Muscle of leg (tissue), 11 donors: ENCODE data around the gene AP3D1. TPM values are rescaled to one million over a fixed set of nuclear protein-coding genes. Genes with fewer than 3 reads are reported as not detected.

Experiments used
- DNase-seq: peaks from one replicate; pipeline ENCODE4 v3.0.0; 2013
- H3K27ac ChIP-seq: one replicate; pipeline ENCODE4 v1.5.1; 2013; ENCODE audit warnings: mild to moderate bottlenecking, low read length, control low read depth
- H3K27me3 ChIP-seq: one replicate; pipeline ENCODE4 v1.6.1; 2013; ENCODE audit warnings: low read length; ENCODE audit not compliant: control insufficient read depth, insufficient read depth
- H3K36me3 ChIP-seq: one replicate; pipeline ENCODE4 v1.6.1; 2013; ENCODE audit warnings: low read length; ENCODE audit not compliant: control insufficient read depth, insufficient read depth
- H3K4me1 ChIP-seq: one replicate; pipeline ENCODE4 v1.6.1; 2013; ENCODE audit warnings: low read length; ENCODE audit not compliant: control insufficient read depth, insufficient read depth
- H3K4me3 ChIP-seq: one replicate; pipeline ENCODE4 v1.5.1; 2013; ENCODE audit warnings: low read length, control low read depth
- H3K9me3 ChIP-seq: replicated peaks from 2 replicates; pipeline ENCODE4 v1.6.1; 2013; ENCODE audit warnings: low read depth, low read length; ENCODE audit not compliant: control insufficient read depth
- WGBS: methylation state at CpG from one replicate; pipeline ENCODE4 v1.1.5; 2013; ENCODE audit warnings: missing lambda C conversion rate; ENCODE audit not compliant: insufficient coverage; 5-methylcytosine and 5-hydroxymethylcytosine counted together
- polyA plus RNA-seq, 8 donors: library from polyadenylated mRNA; unstranded; fragments of 120-200 nt; gene quantifications; one replicate each; pipeline versions ENCODE4 v1.2.1 to v1.2.3, GENCODE V29; 2013; ENCODE audit warnings: inconsistent platforms in 1 of 8, low replicate concordance in 1 of 8; ENCODE audit not compliant: insufficient read length in 8 of 8, insufficient read depth in 1 of 8
- total RNA-seq: library from RNA; stranded (reverse); fragments of 120-200 nt; gene quantifications from one replicate; pipeline ENCODE4 v1.2.4, GENCODE V29; 2013

Gene AP3D1
- total and polyA plus RNA-seq, 9 donors: 34.5 to 82.8 (median 70.9) TPM

DNA sequence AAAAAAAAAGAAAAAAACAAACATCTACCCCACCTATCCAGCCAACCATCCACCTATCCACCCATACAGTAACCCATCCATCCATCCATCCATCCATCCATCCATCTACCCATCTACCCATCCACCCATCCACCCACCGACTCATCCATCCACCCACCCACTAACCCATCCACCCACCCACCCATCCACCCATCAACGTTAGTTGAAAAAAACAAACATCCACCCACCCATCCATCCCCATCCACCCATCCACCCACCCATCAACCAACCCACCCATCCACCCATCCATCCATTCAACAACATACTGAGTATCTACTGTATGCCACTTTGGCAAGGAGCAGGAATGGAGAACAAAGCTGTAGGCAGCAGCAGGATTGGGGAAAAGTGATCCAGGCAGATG, 6.1 kb upstream of the AP3D1 start:
- WGBS: 100% methylated on average over 2 of the region's 2 CpGs
- Histone ChIP-seq H3K36me3 (no peaks in the 10 kb centered on the region), H3K9me3 (no peaks in the 10 kb centered on the region), H3K4me3 (no peak overlapping the region), H3K27me3 (no peaks in the 10 kb centered on the region), H3K4me1 (no peaks in the 10 kb centered on the region), H3K27ac (no peak overlapping the region)
- no peak for DNase-seq

GRCh38 chr19:2154587-2155075, 3.3 kb upstream of the AP3D1 start:
- WGBS: 73% methylated on average over 3 of the region's 10 CpGs
- Histone ChIP-seq H3K4me1 (peaks cover 17% of the 10 kb centered on the region), H3K27me3 (no peaks in the 10 kb centered on the region), H3K9me3 (no peaks in the 10 kb centered on the region), H3K36me3 (peaks cover 3% of the 10 kb centered on the region), H3K4me3 (no peak overlapping the region), H3K27ac (no peak overlapping the region)
- DNase-seq: no peak

GRCh38 chr19:2150794-2151338, 500 bp downstream of the AP3D1 start:
- no peaks in the 10 kb centered on the region for H3K27me3 ChIP-seq
- H3K4me3 ChIP-seq: peak overlapping the region; percentile 81
- DNase-seq: no peak
- peaks cover 16% of the 10 kb centered on the region for H3K36me3 ChIP-seq
- H3K9me3 ChIP-seq: no peaks in the 10 kb centered on the region
- under 1% methylated on average over 36 of the region's 36 CpGs for WGBS
- H3K27ac ChIP-seq: peak overlapping the region; percentile 78
- peaks cover 25% of the 10 kb centered on the region for H3K4me1 ChIP-seq

GRCh38 chr19:2149980-2150793, 1.2 kb downstream of the AP3D1 start:
- Histone ChIP-seq H3K27ac (peak overlapping the region; percentile 78), H3K36me3 (peaks cover 20% of the 10 kb centered on the region), H3K4me3 (peak overlapping the region; percentile 81), H3K4me1 (peaks cover 26% of the 10 kb centered on the region), H3K27me3 (no peaks in the 10 kb centered on the region), H3K9me3 (no peaks in the 10 kb centered on the region)
- 24% methylated on average over 22 of the region's 30 CpGs for WGBS
- DNase-seq: peak; percentile 41

GRCh38 chr19:2148482-2149135, 2.8 kb downstream of the AP3D1 start:
- Histone ChIP-seq H3K36me3 (peaks cover 29% of the 10 kb centered on the region), H3K4me1 (peaks cover 26% of the 10 kb centered on the region), H3K27ac (no peak overlapping the region), H3K4me3 (no peak overlapping the region), H3K27me3 (no peaks in the 10 kb centered on the region), H3K9me3 (no peaks in the 10 kb centered on the region)
- no peak for DNase-seq
- WGBS: 80% methylated on average over 14 of the region's 16 CpGs

- H3K27ac ChIP-seq: no peak overlapping the region
- no peaks in the 10 kb centered on the region for H3K9me3 ChIP-seq
- peaks cover 21% of the 10 kb centered on the region for H3K4me1 ChIP-seq
- no peaks in the 10 kb centered on the region for H3K27me3 ChIP-seq
- 80% methylated on average over 1 of the region's 16 CpGs for WGBS
- no peak overlapping the region for H3K4me3 ChIP-seq
- DNase-seq: peak; percentile 13
- H3K36me3 ChIP-seq: peaks cover 29% of the 10 kb centered on the region
Measured at GRCh38 chr19:2145831-2146241, 5.5 kb downstream of the AP3D1 start.

GRCh38 chr19:2144190-2144589, 7.2 kb downstream of the AP3D1 start:
- Histone ChIP-seq H3K4me3 (no peak overlapping the region), H3K36me3 (peaks cover 28% of the 10 kb centered on the region), H3K4me1 (peaks cover 19% of the 10 kb centered on the region), H3K27ac (no peak overlapping the region), H3K9me3 (no peaks in the 10 kb centered on the region), H3K27me3 (no peaks in the 10 kb centered on the region)
- 93% methylated on average over 10 of the region's 15 CpGs for WGBS
- no peak for DNase-seq

GRCh38 chr19:2142173-2142829, 9.1 kb downstream of the AP3D1 start:
- no peak overlapping the region for H3K27ac ChIP-seq
- DNase-seq: no peak
- peaks cover 39% of the 10 kb centered on the region for H3K36me3 ChIP-seq
- no peaks in the 10 kb centered on the region for H3K27me3 ChIP-seq
- H3K4me3 ChIP-seq: no peak overlapping the region
- peaks cover 23% of the 10 kb centered on the region for H3K4me1 ChIP-seq
- no peaks in the 10 kb centered on the region for H3K9me3 ChIP-seq
- 96% methylated on average over 9 of the region's 15 CpGs for WGBS

GRCh38 chr19:2140138-2140569, 11.2 kb downstream of the AP3D1 start:
- Histone ChIP-seq H3K4me1 (peaks cover 21% of the 10 kb centered on the region), H3K27me3 (no peaks in the 10 kb centered on the region), H3K27ac (peak overlapping the region; percentile 69), H3K9me3 (no peaks in the 10 kb centered on the region), H3K36me3 (peaks cover 43% of the 10 kb centered on the region), H3K4me3 (no peak overlapping the region)
- DNase-seq: peak; percentile 22
- WGBS: 76% methylated on average over 10 of the region's 14 CpGs
